Endothelial cell of umbilical vein (primary cell): Measurements from ENCODE around the gene CEMIP. TPM values are rescaled to one million over a fixed set of nuclear protein-coding genes. Genes with fewer than 3 reads are reported as not detected.

Experiments used
- BruUV-seq: library from RNA; stranded (reverse); fragments of 400-500 nt; replicated peaks from 2 replicates; lab custom pipeline; 2021; lab: Mats Ljungman, UMichigan
- CTCF ChIA-PET: fragments of 300-600, 350-600 bp; sonication (Branson Sonifier 250); formaldehyde crosslinking; loops from one replicate; lab custom pipeline; 2021; ENCODE audit warnings: antibody characterized with exemption, inconsistent platforms; lab: Charles Lee
- POLR2A ChIA-PET: fragments of 300-600, 350-600 bp; sonication (Branson Sonifier 250); formaldehyde crosslinking; loops from one replicate; lab custom pipeline; 2021; ENCODE audit warnings: antibody characterized with exemption, inconsistent platforms; lab: Charles Lee
- DNase-seq: peaks from one replicate; pipeline ENCODE4 v3.0.0-alpha.2; 2011; ENCODE audit warnings: low read depth, low spot score
- FAIRE-seq: peaks from 2 replicates; lab custom pipeline; 2011; peaks lifted over from hg19 to GRCh38; lab: Jason Lieb, UNC
- H2AFZ ChIP-seq: 2 replicates; pipeline ENCODE4 v1.6.0; 2012; ENCODE audit warnings: low read depth, low read length, control low read depth, inconsistent platforms
- H3K27ac ChIP-seq: 2 replicates; pipeline ENCODE4 v1.5.1; 2011; ENCODE audit warnings: low read depth, mild to moderate bottlenecking, control low read depth, low read length, moderate library complexity; ENCODE audit not compliant: insufficient read depth
- H3K27me3 ChIP-seq, 2 experiments: 2 replicates each; pipeline versions ENCODE4 v1.6.0 to v1.6.1; 2011; ENCODE audit warnings: low read length in 2 of 2, mixed read lengths in 1 of 2; ENCODE audit not compliant: control insufficient read depth in 2 of 2, insufficient read depth in 2 of 2
- H3K36me3 ChIP-seq, 2 experiments: 2 replicates in 1 of 2; 3 replicates in 1 of 2; pipeline ENCODE4 v1.5.1; 2011; ENCODE audit warnings: low read length in 2 of 2, mild to moderate bottlenecking in 1 of 2, moderate library complexity in 1 of 2; ENCODE audit not compliant: control insufficient read depth in 2 of 2, insufficient read depth in 2 of 2; ENCODE audit errors: extremely low read depth in 1 of 2
- H3K4me1 ChIP-seq: 3 replicates; pipeline ENCODE4 v1.5.1; 2011; ENCODE audit warnings: mild to moderate bottlenecking, low read length; ENCODE audit not compliant: control insufficient read depth, insufficient read depth; ENCODE audit errors: extremely low read depth
- H3K4me2 ChIP-seq: 2 replicates; pipeline ENCODE4 v1.6.1; 2011; ENCODE audit warnings: low read length, control low read depth, mixed read lengths; ENCODE audit not compliant: insufficient read depth
- H3K4me3 ChIP-seq, 3 experiments: fragments of 200-600 bp in 1 of 3; sonication (generic), shearing (Covaris generic) in 1 of 3; replicated peaks in 1 of 3; 2 replicates each; pipeline ENCODE4 v1.5.1; 2011 to 2016; ENCODE audit warnings: control low read depth in 3 of 3, low read length in 3 of 3, mild to moderate bottlenecking in 2 of 3, inconsistent platforms in 1 of 3, low read depth in 1 of 3, moderate library complexity in 1 of 3; ENCODE audit not compliant: insufficient read depth in 1 of 3
- H3K79me2 ChIP-seq: 2 replicates; pipeline ENCODE4 v1.6.0; 2012; ENCODE audit warnings: low read length, inconsistent platforms; ENCODE audit not compliant: control insufficient read depth, insufficient read depth
- H3K9ac ChIP-seq: replicated peaks from 2 replicates; pipeline ENCODE3; 2011; ENCODE audit warnings: low read length, control low read depth; ENCODE audit not compliant: insufficient read depth; ENCODE audit errors: extremely low read depth
- H3K9me1 ChIP-seq: replicated peaks from 3 replicates; pipeline ENCODE4 v1.6.0; 2011; ENCODE audit warnings: mild to moderate bottlenecking, low read length; ENCODE audit not compliant: control insufficient read depth, insufficient read depth; ENCODE audit errors: extremely low read depth
- H3K9me3 ChIP-seq: replicated peaks from 2 replicates; pipeline ENCODE4 v1.5.1; 2012; ENCODE audit warnings: low read length, inconsistent platforms; ENCODE audit not compliant: control insufficient read depth, insufficient read depth
- H4K20me1 ChIP-seq: replicated peaks from 2 replicates; pipeline ENCODE3; 2011; ENCODE audit warnings: mild to moderate bottlenecking, low read length; ENCODE audit not compliant: control insufficient read depth, insufficient read depth; ENCODE audit errors: extremely low read depth
- CTCF ChIP-seq, 2 donors: IDR thresholded peaks; 1 replicate in 1 of 2; 2 replicates in 1 of 2; pipeline ENCODE4 v1.5.1; 2011; ENCODE audit warnings: low read length in 2 of 2, mild to moderate bottlenecking in 2 of 2, moderate library complexity in 2 of 2, control low read depth in 1 of 2, inconsistent platforms in 1 of 2, low read depth in 1 of 2; ENCODE audit not compliant: insufficient read depth in 1 of 2; ENCODE audit errors: extremely low read depth in 1 of 2
- EZH2 ChIP-seq: IDR thresholded peaks from 2 replicates; pipeline ENCODE4 v1.6.1; 2012; ENCODE audit warnings: borderline replicate concordance, low read depth, mild to moderate bottlenecking, moderate library complexity, low read length, inconsistent platforms; ENCODE audit not compliant: severe bottlenecking
- FOS ChIP-seq: IDR thresholded peaks from 2 replicates; pipeline ENCODE4 v1.6.1; 2011; ENCODE audit warnings: mild to moderate bottlenecking, low read length, moderate library complexity, borderline replicate concordance; ENCODE audit not compliant: insufficient read depth
- GATA2 ChIP-seq: IDR thresholded peaks from 2 replicates; pipeline ENCODE4 v1.7.0; 2011; ENCODE audit warnings: low read depth, mild to moderate bottlenecking, moderate library complexity, mixed read lengths, low read length; ENCODE audit not compliant: insufficient read length, insufficient read depth
- JUN ChIP-seq: IDR thresholded peaks from 2 replicates; pipeline ENCODE4 v1.6.1; 2011; ENCODE audit warnings: borderline replicate concordance, low read depth; ENCODE audit not compliant: insufficient read length, insufficient read depth
- MYC ChIP-seq: IDR thresholded peaks from one replicate; pipeline ENCODE4 v1.6.1; 2011; ENCODE audit warnings: mild to moderate bottlenecking, low read depth, low read length
- POLR2A ChIP-seq: IDR thresholded peaks from 2 replicates; pipeline ENCODE4 v1.6.1; 2012; ENCODE audit warnings: low read depth, mild to moderate bottlenecking, control low read depth, low read length
- POLR2AphosphoS5 ChIP-seq: IDR thresholded peaks from 2 replicates; pipeline ENCODE4 v1.6.1; 2012; ENCODE audit warnings: low read depth, mild to moderate bottlenecking, control low read depth, low read length, moderate library complexity; ENCODE audit not compliant: insufficient read depth
- dilution Hi-C: fragments of 300-500 bp; cut with MboI; formaldehyde crosslinking; loops from one replicate; pipeline ENCODE4 v1.15.0; 2019; ENCODE audit warnings: low sequenced_read_pairs; ENCODE audit not compliant: extremely low pct_ligation_motif_present
- intact Hi-C: fragments of 100-400 bp; cut with micrococcal nuclease; formaldehyde crosslinking; loops from one replicate; pipeline ENCODE4 v1.10.0; 2022
- polyA plus RNA-seq, 4 experiments: library from polyadenylated mRNA; depleted of rRNA in 3 of 4; stranded (reverse) in 3 of 4; unstranded in 1 of 4; fragments of >200 nt; gene quantifications; 2 replicates each; pipeline versions ENCODE4 v1.2.1 to v1.2.3, GENCODE V29; 2011 to 2012; ENCODE audit warnings: missing spikeins in 1 of 4
- total RNA-seq: library from RNA; stranded (reverse); gene quantifications from 2 replicates; pipeline ENCODE4 v1.2.3, GENCODE V29; 2021
- TF ChIP-seq, protein P1 (sequence below): IDR thresholded peaks from 2 replicates; pipeline ENCODE4 v1.6.1; 2011; ENCODE audit not compliant: insufficient read depth, insufficient read length

Gene CEMIP
- total and polyA plus RNA-seq, 2 donors (not counting 3 experiments of a cell fraction or from before 2014, with no cell fraction given) = 0.01 TPM; not detected in 1

- Histone ChIP-seq H3K27me3 (peaks cover 0 to 4% of the 10 kb centered on the region in 2 experiments), H3K79me2 (no peaks in the 10 kb centered on the region), H4K20me1 (no peaks in the 10 kb centered on the region), H3K4me3 (no peak overlapping the region), H3K9me1 (no peaks in the 10 kb centered on the region), H3K4me2 (no peak overlapping the region), H3K27ac (no peak overlapping the region), H3K9me3 (no peaks in the 10 kb centered on the region), H2AFZ (no peak overlapping the region), H3K4me1 (no peaks in the 10 kb centered on the region), H3K9ac (no peak overlapping the region), H3K36me3 (no peaks in the 10 kb centered on the region)
- ChIA-PET CTCF (interaction anchor here (1.4 kb wide), 1 partner anchor 270 kb away, joined by 3 read pairs; no protein-coding TSS in a partner anchor), POLR2A (no interaction called here)
- TF ChIP-seq MYC (no peak), JUN (no peak), FOS (no peak)
- intact Hi-C loops = no loop called here
- DNase-seq = no peak
- dilution Hi-C loops = no loop called here
- FAIRE-seq = no peak
- no TSS peak for BruUV-seq
Measured at GRCh38 chr15:80837006-80837405, 57.8 kb downstream of the CEMIP start.

DNA sequence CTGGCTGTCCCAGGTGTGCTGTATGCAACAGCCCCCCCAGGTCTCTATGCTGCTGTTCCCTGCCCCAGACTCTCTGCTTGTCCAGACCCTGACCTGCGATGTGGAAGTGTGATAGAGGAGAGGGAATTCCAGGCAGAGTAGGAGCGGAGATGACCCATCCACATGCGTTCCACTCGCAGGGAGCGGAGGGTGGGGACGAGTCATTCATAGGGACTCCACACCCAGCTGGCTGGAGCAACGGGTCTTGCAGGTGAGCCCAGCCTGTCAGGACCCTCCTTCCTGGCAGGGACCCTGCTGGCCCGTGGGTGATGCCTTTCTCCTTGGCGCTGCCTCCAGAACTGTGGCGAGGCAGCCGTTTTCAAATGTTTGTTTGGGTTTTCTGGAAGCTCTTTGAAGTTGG lies 58.8 kb downstream of the CEMIP start:
- intact Hi-C loops = no loop called here
- Histone ChIP-seq H3K9me3 (no peaks in the 10 kb centered on the region), H4K20me1 (no peaks in the 10 kb centered on the region), H3K36me3 (no peaks in the 10 kb centered on the region), H3K4me2 (no peak overlapping the region), H2AFZ (no peak overlapping the region), H3K4me1 (no peaks in the 10 kb centered on the region), H3K79me2 (no peaks in the 10 kb centered on the region), H3K9me1 (no peaks in the 10 kb centered on the region), H3K27me3 (peaks cover 0 to 4% of the 10 kb centered on the region in 2 experiments), H3K27ac (no peak overlapping the region), H3K4me3 (no peak overlapping the region), H3K9ac (no peak overlapping the region)
- no peak for DNase-seq
- CTCF ChIA-PET = interaction anchor here (1.4 kb wide), 1 partner anchor 271 kb away, joined by 3 read pairs; no protein-coding TSS in a partner anchor
- dilution Hi-C loops = no loop called here
- FAIRE-seq = no peak
- no TSS peak for BruUV-seq
- no peak for TF ChIP-seq POLR2AphosphoS5
- TF ChIP-seq CTCF (IDR thresholded peaks at IDR 0.05; ENCODE audit: extremely low read depth in 1 of 2, insufficient read depth in 1 of 2, low read depth in 1 of 2, low read length in 2 of 2) = no peak
- TF ChIP-seq GATA2 = no peak
- TF ChIP-seq, protein P1, sequence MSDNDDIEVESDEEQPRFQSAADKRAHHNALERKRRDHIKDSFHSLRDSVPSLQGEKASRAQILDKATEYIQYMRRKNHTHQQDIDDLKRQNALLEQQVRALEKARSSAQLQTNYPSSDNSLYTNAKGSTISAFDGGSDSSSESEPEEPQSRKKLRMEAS = no peak
- no peak for TF ChIP-seq MYC
- TF ChIP-seq JUN = no peak
- no peak for TF ChIP-seq FOS
- TF ChIP-seq EZH2 = no peak
- no peak for TF ChIP-seq POLR2A
- POLR2A ChIA-PET = no interaction called here
